PC-3 (cell line): ENCODE data around the gene HAPLN3. TPM values are rescaled to one million over a fixed set of nuclear protein-coding genes. Genes with fewer than 3 reads are reported as not detected.
A peak's percentile ranks its signal among the peaks of the same experiment; 100 is the strongest.
"Not testable (repeated sequence)": the region's sequence is repeated elsewhere in the genome, so short reads cannot be mapped to it uniquely, and the experiment has no call there.

Experiments
- ATAC-seq: fragments of 200-7000 bp; cut with Tn5 transposase; 2 replicates; pipeline ENCODE4 v1.9.1; 2020; ENCODE audit warnings: mild to moderate bottlenecking, moderate library complexity
- BruUV-seq: library from RNA; stranded (reverse); fragments of 400-500 nt; replicated peaks from 2 replicates; lab custom pipeline; 2021; lab: Mats Ljungman, UMichigan
- CTCF ChIA-PET: fragments of 300-600 bp; sonication (Branson Sonifier 250); formaldehyde crosslinking; loops from one replicate; lab custom pipeline; 2022; ENCODE audit warnings: antibody characterized with exemption; lab: Charles Lee
- POLR2A ChIA-PET: fragments of 300-600 bp; sonication (Branson Sonifier 250); formaldehyde crosslinking; loops from one replicate; lab custom pipeline; 2022; ENCODE audit warnings: antibody characterized with exemption; ENCODE audit not compliant: unreplicated experiment; lab: Charles Lee
- DNase-seq: peaks from one replicate; pipeline ENCODE4 v3.0.0-alpha.2; 2015
- H2AFZ ChIP-seq: fragments of 300-600 bp; sonication (generic); 2 replicates; pipeline ENCODE4 v1.6.0; 2016; ENCODE audit warnings: antibody characterized with exemption, low read length
- H3F3A ChIP-seq: fragments of 300-600 bp; sonication (generic); one replicate; pipeline ENCODE4 v1.6.0; 2017; ENCODE audit warnings: antibody characterized with exemption, low read length, control low read depth, mild to moderate bottlenecking; ENCODE audit not compliant: unreplicated experiment
- H3K27ac ChIP-seq: fragments of 300-600 bp; sonication (generic); 2 replicates; pipeline ENCODE4 v1.5.1; 2016; ENCODE audit warnings: mild to moderate bottlenecking, low read length
- H3K27me3 ChIP-seq: fragments of 300-600 bp; sonication (generic); 2 replicates; pipeline ENCODE4 v1.6.1; 2016; ENCODE audit warnings: low read length, mixed read lengths
- H3K36me3 ChIP-seq: fragments of 300-600 bp; sonication (generic); 2 replicates; pipeline ENCODE4 v1.6.1; 2016; ENCODE audit warnings: low read depth, mixed run types, low read length, mixed read lengths
- H3K4me1 ChIP-seq: fragments of 300-600 bp; sonication (generic); 2 replicates; pipeline ENCODE4 v1.5.1; 2016; ENCODE audit warnings: low read length; ENCODE audit not compliant: insufficient read depth
- H3K4me2 ChIP-seq: fragments of 300-600 bp; sonication (generic); 2 replicates; pipeline ENCODE4 v1.6.0; 2016; ENCODE audit warnings: low read length
- H3K4me3 ChIP-seq: fragments of 300-600 bp; sonication (generic); 2 replicates; pipeline ENCODE4 v1.5.1; 2016; ENCODE audit warnings: mild to moderate bottlenecking, low read length, mixed read lengths
- H3K79me2 ChIP-seq: fragments of 300-600 bp; sonication (generic); 2 replicates; pipeline ENCODE4 v1.6.1; 2017; ENCODE audit warnings: low read length, mixed read lengths
- H3K9ac ChIP-seq: fragments of 300-600 bp; sonication (generic); 2 replicates; pipeline ENCODE4 v1.6.0; 2016; ENCODE audit warnings: mild to moderate bottlenecking, low read length
- H3K9me2 ChIP-seq: fragments of 300-600 bp; sonication (generic); replicated peaks from 2 replicates; pipeline ENCODE4 v1.6.1; 2016; ENCODE audit warnings: mixed run types, low read length, mixed read lengths
- H3K9me3 ChIP-seq: fragments of 300-600 bp; sonication (generic); 2 replicates; pipeline ENCODE4 v1.6.1; 2016; ENCODE audit warnings: low read length, mixed read lengths
- H4K20me1 ChIP-seq: fragments of 300-600 bp; sonication (generic); 2 replicates; pipeline ENCODE4 v1.6.1; 2016; ENCODE audit warnings: low read length, mixed read lengths
- CTCF ChIP-seq: fragments of 300-600 bp; sonication (generic); conservative IDR thresholded peaks from 2 replicates; pipeline ENCODE4 v1.5.1; 2017; ENCODE audit warnings: antibody characterized with exemption, low read depth, mild to moderate bottlenecking, low read length
- EZH2 ChIP-seq: fragments of 300-600 bp; sonication (generic); IDR thresholded peaks from one replicate; pipeline ENCODE4 v1.6.1; 2017; ENCODE audit warnings: antibody characterized with exemption, mild to moderate bottlenecking, low read length; ENCODE audit not compliant: unreplicated experiment
- EZH2phosphoT487 ChIP-seq: fragments of 300-600 bp; sonication (generic); IDR thresholded peaks from 2 replicates; pipeline ENCODE4 v1.6.1; 2018; ENCODE audit warnings: mild to moderate bottlenecking, antibody characterized with exemption, low read length, borderline replicate concordance
- intact Hi-C: fragments of 100-400 bp; cut with micrococcal nuclease; formaldehyde crosslinking; loops from 2 replicates; pipeline ENCODE4 v1.9.0; 2023
- total RNA-seq: library from RNA; depleted of rRNA; stranded (reverse); fragments of >200 nt; gene quantifications from 2 replicates; pipeline ENCODE4 v1.2.3, GENCODE V29; 2014

The HAPLN3 gene
- total RNA-seq, 1 experiment from 2014 or later: 1.1 TPM

GRCh38 chr15:88928192-88928591, 32.8 kb upstream of the HAPLN3 start:
- H4K20me1 ChIP-seq, H3F3A ChIP-seq, H3K9me2 ChIP-seq, H3K9me3 ChIP-seq, BruUV-seq, H3K4me1 ChIP-seq, CTCF ChIA-PET, intact Hi-C loops, H3K4me2 ChIP-seq, H3K4me3 ChIP-seq, H3K36me3 ChIP-seq, H3K27ac ChIP-seq, H3K27me3 ChIP-seq, H3K9ac ChIP-seq, ATAC-seq, POLR2A ChIA-PET, H2AFZ ChIP-seq, DNase-seq, H3K79me2 ChIP-seq: not testable (repeated sequence)

GRCh38 chr15:88925648-88926047, 30.3 kb upstream of the HAPLN3 start:
- intact Hi-C loops, H3K4me3 ChIP-seq, H2AFZ ChIP-seq, BruUV-seq, H3K27ac ChIP-seq, H3K4me2 ChIP-seq, H3K9ac ChIP-seq, H3F3A ChIP-seq, DNase-seq, H3K36me3 ChIP-seq, H4K20me1 ChIP-seq, POLR2A ChIA-PET, H3K27me3 ChIP-seq, CTCF ChIA-PET, H3K79me2 ChIP-seq, ATAC-seq, H3K9me2 ChIP-seq, H3K9me3 ChIP-seq: not testable (repeated sequence)
- H3K4me1 ChIP-seq: peaks cover 13% of the 10 kb centered on the region

GRCh38 chr15:88920892-88921435, 25.6 kb upstream of the HAPLN3 start:
- H3K27ac ChIP-seq: peak overlapping the region; percentile 49
- H3K9ac ChIP-seq, H4K20me1 ChIP-seq, H3K9me3 ChIP-seq, BruUV-seq, intact Hi-C loops, H3K4me3 ChIP-seq, POLR2A ChIA-PET, H3F3A ChIP-seq, H2AFZ ChIP-seq, H3K9me2 ChIP-seq, H3K36me3 ChIP-seq, H3K27me3 ChIP-seq, H3K79me2 ChIP-seq: not testable (repeated sequence)
- DNase-seq (peak; percentile 78), ATAC-seq (peak; percentile 63)
- H3K4me1 ChIP-seq: peaks cover 38% of the 10 kb centered on the region
- CTCF ChIA-PET: interaction anchor here (1.1 kb wide), 2 partner anchors 16 to 96 kb away, joined by 3 read pairs; no protein-coding TSS in a partner anchor
- H3K4me2 ChIP-seq: peak overlapping the region; percentile 48

- no peaks in the 10 kb centered on the region for H3K79me2 ChIP-seq
- no peaks in the 10 kb centered on the region for H3K9me2 ChIP-seq
- H3K36me3 ChIP-seq: no peaks in the 10 kb centered on the region
- H3K4me3 ChIP-seq: no peak overlapping the region
- no peaks in the 10 kb centered on the region for H4K20me1 ChIP-seq
- TF ChIP-seq CTCF (no peak), EZH2 (no peak), EZH2phosphoT487 (no peak)
- H3K9me3 ChIP-seq: no peaks in the 10 kb centered on the region
- no TSS peak for BruUV-seq
- H3K4me2 ChIP-seq: peak overlapping the region; percentile 48
- DNase-seq (peak; percentile 76), ATAC-seq (peak; percentile 45)
- H3K9ac ChIP-seq: no peak overlapping the region
- H3F3A ChIP-seq: no peaks in the 10 kb centered on the region
- CTCF ChIA-PET: interaction anchor here (1.1 kb wide), 2 partner anchors 16 to 97 kb away, joined by 3 read pairs; no protein-coding TSS in a partner anchor
- intact Hi-C loops: no loop called here
- H3K4me1 ChIP-seq: peaks cover 38% of the 10 kb centered on the region
- no peak overlapping the region for H2AFZ ChIP-seq
- POLR2A ChIA-PET: no interaction called here
- H3K27ac ChIP-seq: peak overlapping the region; percentile 49
- no peaks in the 10 kb centered on the region for H3K27me3 ChIP-seq
Observed at GRCh38 chr15:88920186-88920891, 25.0 kb upstream of the HAPLN3 start.
